GM04503 (cell line): ENCODE results near the gene MRPL41.
"Not testable (repeated sequence)": the region's sequence is repeated elsewhere in the genome, so short reads cannot be mapped to it uniquely, and the experiment has no call there.

ENCODE experiments used
- DNase-seq: peaks from one replicate; pipeline ENCODE4 v3.0.0-alpha.2; 2012; ENCODE audit warnings: low read depth

MRPL41 gene

GRCh38 chr9:137583957-137584356, 32.3 kb downstream of the MRPL41 start:
- DNase-seq = no peak

- DNase-seq = no peak
These were observed 35.2 kb downstream of the MRPL41 start for GRCh38 chr9:137586854-137587253.

DNA sequence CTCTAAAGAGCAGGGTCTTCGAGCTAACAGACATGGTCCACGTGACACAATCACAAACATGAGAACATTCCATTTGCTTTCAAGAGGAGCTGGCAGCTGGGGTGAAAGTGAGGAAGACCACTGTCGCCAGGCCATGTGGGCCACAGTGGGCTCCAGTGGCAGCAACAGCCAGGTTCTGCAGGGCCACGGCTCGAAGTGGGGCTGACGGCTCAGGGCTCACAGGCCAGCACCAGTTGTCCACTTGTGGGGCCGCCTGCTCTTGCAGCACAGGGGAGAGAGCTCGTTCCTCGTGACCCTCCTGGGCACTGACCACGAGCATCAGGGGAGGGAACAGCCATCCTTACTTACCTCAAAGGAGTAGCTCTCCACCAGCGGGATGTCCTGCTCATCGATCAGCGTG, 36.6 kb downstream of the MRPL41 start:
- no peak for DNase-seq

DNA sequence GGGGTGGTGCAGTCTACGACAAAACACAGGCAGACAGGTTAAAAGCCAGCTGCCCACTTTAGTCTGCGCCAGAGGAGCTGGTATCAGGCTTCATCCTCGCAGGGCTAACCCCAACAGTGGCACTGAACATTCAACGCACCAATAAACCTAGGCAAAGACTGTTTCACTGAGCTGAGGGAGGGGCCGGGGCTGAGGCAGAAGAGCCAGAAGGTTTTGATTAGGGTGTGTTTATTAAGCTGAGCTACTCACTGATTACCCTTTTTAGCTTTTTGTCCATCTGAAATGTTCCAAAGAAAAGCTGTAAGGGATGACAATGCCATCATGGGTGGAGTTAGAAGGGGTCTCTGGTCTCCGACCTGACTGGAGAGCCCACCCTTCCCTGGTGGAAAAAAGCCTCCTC, 37.2 kb downstream of the MRPL41 start:
- no peak for DNase-seq

DNA sequence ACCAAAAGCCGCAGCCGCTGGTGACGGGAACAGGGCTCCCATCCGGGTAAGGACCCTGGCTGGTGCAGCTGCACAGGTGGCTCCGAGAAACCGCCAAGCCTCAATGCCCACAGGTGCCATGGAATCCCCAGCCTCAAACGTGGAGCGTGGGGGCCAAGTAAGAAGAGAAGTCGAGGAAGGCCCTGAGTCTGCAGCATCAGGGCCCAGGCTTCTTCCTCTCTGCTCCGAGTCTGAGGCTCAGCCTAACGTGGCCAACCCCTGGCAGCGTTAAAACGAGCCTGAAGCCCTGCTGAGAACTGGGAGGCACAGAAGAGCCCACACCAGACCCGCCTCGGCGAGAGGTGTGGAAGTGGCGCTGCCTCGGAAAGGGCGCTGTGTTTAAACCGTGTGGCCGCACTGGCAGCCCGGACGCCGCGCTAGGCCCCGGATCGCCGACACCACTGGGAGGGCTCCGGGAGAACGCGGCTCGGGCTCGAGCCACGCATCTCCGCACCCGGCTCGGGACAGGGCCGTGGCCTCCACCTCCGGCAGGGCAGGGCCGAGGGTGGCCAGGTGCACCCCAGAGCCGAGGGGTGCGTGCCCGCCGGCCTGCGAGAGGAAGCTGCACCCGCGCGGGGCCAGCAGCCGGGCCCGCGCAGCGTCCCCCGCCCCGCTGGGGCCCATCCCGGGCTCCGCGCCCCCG, 37.9 kb downstream of the MRPL41 start:
- DNase-seq = no peak

- no peak for DNase-seq
These were observed 38.4 kb downstream of the MRPL41 start for GRCh38 chr9:137590123-137590468.

DNA sequence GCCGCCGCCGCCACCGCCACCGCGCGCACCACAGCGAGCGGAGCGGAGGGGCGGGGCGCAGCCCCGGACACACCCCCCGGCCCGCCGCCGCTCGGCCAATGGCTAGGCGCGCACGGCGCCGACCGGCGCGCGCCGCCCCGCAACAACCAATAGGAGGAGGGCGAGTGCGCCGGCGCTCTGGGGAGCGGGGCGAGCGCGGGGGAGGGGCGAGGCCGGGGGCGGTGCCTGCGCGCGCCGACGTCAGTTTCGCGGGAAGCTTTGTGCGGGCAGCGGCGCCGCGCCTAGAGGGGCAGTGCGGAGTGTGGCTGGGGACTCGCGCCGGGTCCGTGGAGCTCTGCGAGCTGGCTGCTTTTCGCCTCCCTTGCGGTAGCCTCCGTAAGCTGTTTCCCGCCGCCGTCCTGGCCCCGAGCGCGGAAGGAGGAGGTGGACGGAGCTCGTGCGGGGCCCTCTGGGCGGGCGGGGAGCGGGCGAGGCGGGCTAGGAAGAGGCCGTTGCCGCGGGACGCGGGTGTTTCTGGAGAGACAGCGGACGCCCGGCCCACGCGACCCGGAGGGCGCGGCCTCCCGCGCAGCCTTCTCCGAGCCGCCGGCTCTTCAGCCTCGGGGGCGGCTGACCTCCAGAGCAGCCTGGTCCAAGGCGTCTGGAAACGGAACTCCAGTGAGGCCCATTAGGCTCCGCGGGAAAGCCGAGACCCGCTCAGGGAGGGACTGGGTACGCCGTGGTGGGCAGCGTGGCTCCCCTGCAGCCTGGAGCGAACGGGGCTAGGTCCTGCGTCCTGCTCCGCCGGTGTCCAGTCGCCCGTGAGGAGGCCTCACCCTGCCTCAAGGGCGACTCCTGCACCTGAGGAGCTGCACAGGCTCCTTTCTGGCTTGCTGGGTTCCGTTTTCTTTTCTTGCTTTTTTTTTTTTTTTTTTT, 39.0 kb downstream of the MRPL41 start, which contains the start of gene ZMYND19:
ZMYND19 (minus strand) TSS at position 44 of the 915 bp plus-strand sequence. CDS start 249 bp downstream, outside the sequence.
- no peak for DNase-seq

- no peak for DNase-seq
These were observed 41.1 kb downstream of the MRPL41 start for GRCh38 chr9:137592767-137593166.

DNA sequence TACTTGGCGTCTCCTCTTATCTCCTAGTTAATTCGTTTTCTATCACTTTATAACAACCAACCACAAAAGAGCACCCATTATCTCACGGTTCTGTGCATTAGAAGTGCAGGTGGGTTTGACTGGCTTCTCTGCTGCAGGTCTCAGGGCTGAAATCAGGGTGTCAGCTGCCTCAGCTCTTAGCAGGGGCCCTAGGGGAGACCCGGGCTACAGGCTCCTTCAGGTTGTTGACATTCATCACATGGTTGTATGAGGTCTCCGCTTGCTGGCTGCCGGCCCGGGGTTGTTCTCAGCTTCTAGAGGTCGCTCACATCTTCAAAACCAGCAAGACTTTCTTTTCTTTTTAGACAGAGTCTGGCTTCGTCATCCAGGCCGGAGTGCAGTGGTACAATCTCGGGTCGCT, 41.5 kb downstream of the MRPL41 start:
- no peak for DNase-seq

- not testable (repeated sequence) for DNase-seq
These were observed 44.9 kb downstream of the MRPL41 start for GRCh38 chr9:137596577-137596976.

- no peak for DNase-seq
These were observed 47.3 kb downstream of the MRPL41 start for GRCh38 chr9:137598943-137599342.
